HepG2 (cell line): ENCODE measurements around the gene ZNF343. TPM values are rescaled to one million over a fixed set of nuclear protein-coding genes. Genes with fewer than 3 reads are reported as not detected.

Experiments used
- ATAC-seq: fragments of 200-7000 bp; cut with Tn5 transposase; 3 replicates; pipeline ENCODE4 v1.9.1; 2020; ENCODE audit warnings: mild to moderate bottlenecking, moderate library complexity
- BruUV-seq: library from RNA; stranded (reverse); fragments of 400-500 nt; replicated peaks from 2 replicates; lab custom pipeline; 2021; lab: Mats Ljungman, UMichigan
- CTCF ChIA-PET: fragments of 300-600 bp; formaldehyde crosslinking; extraction: SDS; loops from one replicate; lab custom pipeline; 2021; ENCODE audit warnings: low total read pairs, inconsistent platforms, low intra/inter-chr PET ratio; lab: Yijun Ruan, JAX
- POLR2A ChIA-PET: fragments of 350-600 bp; sonication (Branson Sonifier 250); formaldehyde crosslinking; loops from one replicate; lab custom pipeline; 2020; ENCODE audit warnings: antibody characterized with exemption, inconsistent platforms; lab: Yijun Ruan, JAX
- DNase-seq: peaks from one replicate; pipeline ENCODE4 v3.0.0-alpha.2; 2015; ENCODE audit warnings: low spot score
- FAIRE-seq: peaks from 3 replicates; lab custom pipeline; 2011; peaks lifted over from hg19 to GRCh38; lab: Jason Lieb, UNC
- H2AFZ ChIP-seq: one replicate; pipeline ENCODE4 v1.6.1; 2011; ENCODE audit warnings: low read length, inconsistent platforms
- H3K27ac ChIP-seq: fragments of 300-600 bp; 3 replicates; pipeline ENCODE4 v1.8.0; 2011; ENCODE audit warnings: mixed run types, mild to moderate bottlenecking, mixed read lengths, low read length, inconsistent platforms; ENCODE audit not compliant: insufficient read depth; ENCODE audit errors: extremely low read length
- H3K27me3 ChIP-seq, 2 experiments: fragments of 200-600 bp in 1 of 2; 2 replicates in 1 of 2; 3 replicates in 1 of 2; pipeline versions ENCODE4 v1.6.0 to v1.8.0; 2011; ENCODE audit warnings: low read length in 2 of 2, mild to moderate bottlenecking in 2 of 2, moderate library complexity in 2 of 2, inconsistent platforms in 1 of 2; ENCODE audit not compliant: insufficient read depth in 2 of 2, control insufficient read depth in 1 of 2
- H3K36me3 ChIP-seq, 2 experiments: fragments of 200-600 bp in 1 of 2; replicated peaks in 1 of 2; 2 replicates in 1 of 2; 3 replicates in 1 of 2; pipeline versions ENCODE4 v1.5.1 to v1.8.0; 2011; ENCODE audit warnings: low read length in 2 of 2, inconsistent platforms in 1 of 2; ENCODE audit not compliant: insufficient read depth in 2 of 2, control insufficient read depth in 1 of 2
- H3K4me1 ChIP-seq: 2 replicates; pipeline ENCODE4 v1.5.1; 2012; ENCODE audit warnings: low read length, inconsistent platforms; ENCODE audit not compliant: insufficient read depth
- H3K4me2 ChIP-seq: 2 replicates; pipeline ENCODE4 v1.6.0; 2011; ENCODE audit warnings: low read depth, low read length, inconsistent platforms
- H3K4me3 ChIP-seq, 3 experiments: fragments of 200-600 bp in 1 of 3; sonication (generic), shearing (Covaris generic) in 1 of 3; replicated peaks in 1 of 3; 2 replicates each; pipeline ENCODE4 v1.5.1; 2011 to 2016; ENCODE audit warnings: low read length in 3 of 3, inconsistent platforms in 2 of 3, low read depth in 2 of 3, mild to moderate bottlenecking in 2 of 3, control low read depth in 1 of 3, mixed read lengths in 1 of 3; ENCODE audit not compliant: insufficient read depth in 1 of 3
- H3K79me2 ChIP-seq: one replicate; pipeline ENCODE4 v1.6.1; 2011; ENCODE audit warnings: low read length, inconsistent platforms; ENCODE audit not compliant: insufficient read depth
- H3K9ac ChIP-seq: 2 replicates; pipeline ENCODE4 v1.6.0; 2011; ENCODE audit warnings: mild to moderate bottlenecking, low read depth, low read length, inconsistent platforms; ENCODE audit not compliant: insufficient read depth
- H3K9me3 ChIP-seq: 2 replicates; pipeline ENCODE4 v1.5.1; 2012; ENCODE audit warnings: mild to moderate bottlenecking, low read length
- H4K20me1 ChIP-seq: 2 replicates; pipeline ENCODE4 v1.6.0; 2011; ENCODE audit warnings: inconsistent platforms, mild to moderate bottlenecking, low read length, moderate library complexity; ENCODE audit not compliant: insufficient read depth
- ARNT ChIP-seq: fragments of 450-650 bp; IDR thresholded peaks from 2 replicates; pipeline ENCODE4 v1.6.1; 2017
- ATF7 ChIP-seq, 2 experiments: fragments of 450-650 bp in 1 of 2; sonication (generic) in 1 of 2; formaldehyde crosslinking in 1 of 2; IDR thresholded peaks; 2 replicates each; pipeline versions ENCODE4 v1.4.0 to v1.6.1; 2016 to 2020; ENCODE audit warnings: antibody characterized with exemption in 1 of 2, mild to moderate bottlenecking in 1 of 2, missing genetic modification reagents in 1 of 2
- ATM ChIP-seq: fragments of 450-650 bp; IDR thresholded peaks from 2 replicates; pipeline ENCODE4 v1.7.1; 2017; ENCODE audit warnings: mild to moderate bottlenecking, borderline replicate concordance
- FOXO4 ChIP-seq: sonication (generic); formaldehyde crosslinking; conservative IDR thresholded peaks from 2 replicates; pipeline ENCODE4 v1.8.1; 2023; ENCODE audit warnings: missing genetic modification reagents
- FOXP1 ChIP-seq, 2 experiments: fragments of 450-650 bp in 1 of 2; IDR thresholded peaks; 2 replicates each; pipeline ENCODE4 v1.6.1; 2017 to 2018; ENCODE audit warnings: antibody characterized with exemption in 1 of 2
- IKZF1 ChIP-seq: fragments of 450-650 bp; IDR thresholded peaks from 2 replicates; pipeline ENCODE4 v1.7.1; 2016
- LCORL ChIP-seq, 2 experiments: fragments of 450-650 bp in 1 of 2; sonication (generic) in 1 of 2; formaldehyde crosslinking in 1 of 2; IDR thresholded peaks; 2 replicates each; pipeline versions ENCODE4 v1.5.0 to v1.6.1; 2017 to 2020; ENCODE audit warnings: antibody characterized with exemption in 1 of 2, missing genetic modification reagents in 1 of 2
- MAFG ChIP-seq: sonication (generic); formaldehyde crosslinking; IDR thresholded peaks from 2 replicates; pipeline ENCODE4 v1.5.1; 2020; ENCODE audit warnings: mild to moderate bottlenecking, missing genetic modification reagents
- NBN ChIP-seq: fragments of 450-650 bp; conservative IDR thresholded peaks from 2 replicates; pipeline ENCODE4 v1.6.1; 2017
- PHB2 ChIP-seq: fragments of 450-650 bp; IDR thresholded peaks from 2 replicates; pipeline ENCODE4 v1.6.1; 2018; ENCODE audit not compliant: partially characterized antibody
- RARA ChIP-seq: IDR thresholded peaks from 2 replicates; pipeline ENCODE4 v1.6.1; 2016; ENCODE audit warnings: missing genetic modification reagents, missing compliant biosample characterization
- RXRB ChIP-seq: IDR thresholded peaks from 2 replicates; pipeline ENCODE4 v1.6.1; 2016; ENCODE audit warnings: borderline replicate concordance, missing genetic modification reagents, missing compliant biosample characterization
- SOX6 ChIP-seq, 2 experiments: fragments of 450-650 bp in 1 of 2; sonication (generic) in 1 of 2; formaldehyde crosslinking in 1 of 2; IDR thresholded peaks; 2 replicates each; pipeline versions ENCODE4 v1.4.0 to v1.6.1; 2017 to 2020; ENCODE audit warnings: antibody characterized with exemption in 1 of 2, mild to moderate bottlenecking in 1 of 2, missing genetic modification reagents in 1 of 2
- TRIM22 ChIP-seq: fragments of 450-650 bp; IDR thresholded peaks from 2 replicates; pipeline ENCODE4 v1.6.1; 2017
- ZFP62 ChIP-seq: sonication (generic); formaldehyde crosslinking; IDR thresholded peaks from 2 replicates; pipeline ENCODE4 v1.4.0; 2020; ENCODE audit warnings: missing genetic modification reagents
- ZNF207 ChIP-seq: fragments of 450-650 bp; IDR thresholded peaks from 2 replicates; pipeline ENCODE4 v1.6.1; 2016; ENCODE audit warnings: antibody characterized with exemption, borderline replicate concordance
- ZNF282 ChIP-seq: fragments of 450-650 bp; IDR thresholded peaks from 2 replicates; pipeline ENCODE4 v1.6.1; 2018; ENCODE audit not compliant: partially characterized antibody
- ZNF724P ChIP-seq: sonication (generic); formaldehyde crosslinking; IDR thresholded peaks from 2 replicates; pipeline ENCODE4 v1.8.0; 2022; ENCODE audit warnings: missing genetic modification reagents, borderline replicate concordance
- WGBS: methylation state at CpG from one replicate; pipeline ENCODE4 v1.1.6; 2017; ENCODE audit warnings: low lambda C conversion rate; 5-methylcytosine and 5-hydroxymethylcytosine counted together
- in situ Hi-C: cut with HindIII; loops from 2 replicates; pipeline ENCODE4 v1.10.0; 2017; ENCODE audit warnings: low pct_unique_long_range_greater_than_20kb; ENCODE audit not compliant: extremely low pct_ligation_motif_present
- intact Hi-C: fragments of 100-400 bp; cut with micrococcal nuclease; formaldehyde crosslinking; loops from one replicate; pipeline ENCODE4 v1.10.0; 2022; ENCODE audit not compliant: unreplicated experiment
- polyA plus RNA-seq, 8 experiments: library from polyadenylated mRNA; depleted of rRNA in 3 of 8; stranded (reverse) in 7 of 8; unstranded in 1 of 8; fragments of >200 nt; fragmentation: Illumina TruSeq in 4 of 8; extraction: Trizol in 4 of 8; gene quantifications; 2 replicates each; pipeline versions ENCODE4 v1.2.1 to v1.2.3, GENCODE V29; 2011 to 2016; ENCODE audit warnings: low read depth in 4 of 8, missing spikeins in 1 of 8, mixed read lengths in 1 of 8; ENCODE audit not compliant: insufficient read depth in 1 of 8
- total RNA-seq, 5 experiments: library from RNA; depleted of rRNA; stranded (reverse); fragments of >200 nt; fragmentation: Illumina TruSeq; extraction: Trizol; gene quantifications; 2 replicates each; pipeline ENCODE4 v1.2.3, GENCODE V29; 2016; ENCODE audit warnings: low read depth in 1 of 5

ZNF343 gene
- total and polyA plus RNA-seq, 2 of the 13 experiments (the other 11 are each of a cell fraction or from before 2014, with no cell fraction given) = 16.4 to 22.1 TPM

- BruUV-seq = no TSS peak
- ATAC-seq (no peak), FAIRE-seq (no peak), DNase-seq (no peak)
- Histone ChIP-seq H2AFZ (no peak overlapping the region), H3K79me2 (no peaks in the 10 kb centered on the region), H3K9me3 (no peaks in the 10 kb centered on the region), H3K4me1 (peaks cover 9% of the 10 kb centered on the region; the same call in 1 of the 2 replicates), H3K27me3 (peaks cover 1 to 33% of the 10 kb centered on the region in 2 experiments; a peak in 3 of 5 replicates), H3K27ac (no peak overlapping the region), H4K20me1 (no peaks in the 10 kb centered on the region), H3K36me3 (no peaks in the 10 kb centered on the region), H3K4me3 (no peak overlapping the region), H3K4me2 (no peak overlapping the region), H3K9ac (no peak overlapping the region)
- under 1% methylated on average over 2 of the region's 2 CpGs for WGBS
- intact Hi-C loops = no loop called here
- in situ Hi-C loops = no loop called here
- POLR2A ChIA-PET = no interaction called here
- TF ChIP-seq ZFP62 (CRISPR knock-in tag) (no peak), FOXO4 (no peak), ARNT (0 out of 2 replicates have a peak, but pooled peaks have one; percentile 12), ZNF282 (peak; percentile 44), RXRB (no peak), TRIM22 (peak; percentile 93; the same call in 1 of the 2 replicates), ATM (peak; percentile 54; the same call in 1 of the 2 replicates), LCORL (IDR thresholded peaks at IDR 0.05) (0 out of 2 replicates have a peak, but pooled peaks have one; percentile 25), LCORL (CRISPR knock-in tag; IDR thresholded peaks at IDR 0.05) (no peak), IKZF1 (0 out of 2 replicates have a peak, but pooled peaks have one; percentile 16), NBN (peak; percentile 85; the same call in 1 of the 2 replicates), ZNF724P (CRISPR knock-in tag) (no peak), ATF7 (IDR thresholded peaks at IDR 0.05) (peak; percentile 28; the same call in 1 of the 2 replicates), ATF7 (CRISPR knock-in tag; IDR thresholded peaks at IDR 0.05) (no peak), ZNF207 (0 out of 2 replicates have a peak, but pooled peaks have one; percentile 8), RARA (peak; percentile 35; the same call in 1 of the 2 replicates), PHB2 (peak; percentile 44), MAFG (CRISPR knock-in tag) (no peak), SOX6 (IDR thresholded peaks at IDR 0.05) (0 out of 2 replicates have a peak, but pooled peaks have one; percentile 67), SOX6 (CRISPR knock-in tag; IDR thresholded peaks at IDR 0.05) (no peak), FOXP1 (IDR thresholded peaks at IDR 0.05) (peak; percentile 30; the same call in 1 of the 2 replicates), FOXP1 (CRISPR knock-in tag; IDR thresholded peaks at IDR 0.05) (no peak)
- CTCF ChIA-PET = no interaction called here
Measured at GRCh38 chr20:2516399-2516798, 7.7 kb upstream of the ZNF343 start.
